Measurements from ENCODE around the gene TCIRG1. TPM values are rescaled to one million over a fixed set of nuclear protein-coding genes. Genes with fewer than 3 reads are reported as not detected.

Gene TCIRG1
- total and polyA plus RNA-seq, 4 donors, result 32.2 to 96.1 (median 44.5) TPM

- WGBS, result 87% methylated on average over 16 of the region's 16 CpGs
- H3K4me3 ChIP-seq (ENCODE audit: low read depth in 1 of 3, low read length in 3 of 3), result no peak overlapping the region
- DNase-seq (ENCODE audit: low spot score), result no peak
- no peak for TF ChIP-seq SP1 (IDR thresholded peaks at IDR 0.05)
- no peak for TF ChIP-seq TAF1 (conservative IDR thresholded peaks at IDR 0.05)
- TF ChIP-seq ATF3 (IDR thresholded peaks at IDR 0.05), result no peak
- TF ChIP-seq RAD21 (IDR thresholded peaks at IDR 0.05), result no peak
- TF ChIP-seq EGR1 (IDR thresholded peaks at IDR 0.05; ENCODE audit: low read depth in 2 of 2), result no peak
- no peak for TF ChIP-seq HNF4G (IDR thresholded peaks at IDR 0.05)
- TF ChIP-seq MAX (IDR thresholded peaks at IDR 0.05), result no peak
- TF ChIP-seq CTCF (IDR thresholded peaks at IDR 0.05; ENCODE audit: low read depth, low read length, missing input control), result no peak
- TF ChIP-seq ZBTB33 (IDR thresholded peaks at IDR 0.05), result no peak
- no peak for TF ChIP-seq JUND (IDR thresholded peaks at IDR 0.05)
- TF ChIP-seq RXRA (IDR thresholded peaks at IDR 0.05), result no peak
- TF ChIP-seq REST (IDR thresholded peaks at IDR 0.05), result no peak
- no peak for TF ChIP-seq FOXA2 (IDR thresholded peaks at IDR 0.05)
- no peak for TF ChIP-seq NR2F2 (IDR thresholded peaks at IDR 0.05)
- no peak for TF ChIP-seq GABPA (IDR thresholded peaks at IDR 0.05 in 1 of 2, conservative IDR thresholded peaks at IDR 0.05 in 1 of 2)
- TF ChIP-seq FOXA1 (IDR thresholded peaks at IDR 0.05), result no peak
- TF ChIP-seq HNF4A (conservative IDR thresholded peaks at IDR 0.05), result no peak
- H3K9me3 ChIP-seq (ENCODE audit: control insufficient read depth in 4 of 4, low read length in 3 of 4), result no peaks in the 10 kb centered on the region
- no peaks in the 10 kb centered on the region for H3K36me3 ChIP-seq (ENCODE audit: control insufficient read depth in 4 of 4, insufficient read depth in 3 of 4, low read depth in 1 of 4, low read length in 3 of 4)
- H3K9ac ChIP-seq (ENCODE audit: low read depth in 1 of 2, low read length in 2 of 2), result no peak overlapping the region
- peaks cover 6 to 28% (median 22%) of the 10 kb centered on the region in 4 donors for H3K4me1 ChIP-seq (ENCODE audit: control insufficient read depth in 4 of 4, insufficient read depth in 4 of 4, low read length in 3 of 4)
- H3K27ac ChIP-seq (ENCODE audit: low read depth in 1 of 2, low read length in 2 of 2), result peak overlapping the region in 1 of 2 donors; percentile 86
- H3K27me3 ChIP-seq (ENCODE audit: control insufficient read depth in 4 of 4, insufficient read depth in 4 of 4, low read length in 3 of 4), result no peaks in the 10 kb centered on the region
Measured at GRCh38 chr11:68011051-68011943, 27.5 kb upstream of the TCIRG1 start.
